ENCODE measurements around the gene GARNL3. TPM values are rescaled to one million over a fixed set of nuclear protein-coding genes. Genes with fewer than 3 reads are reported as not detected.
A peak's percentile ranks its signal among the peaks of the same experiment; 100 is the strongest.

GARNL3 gene
- total RNA-seq, 8 experiments from 2014 or later: 1.0 to 21.8 (median 15.9) TPM

- in situ Hi-C loops (cut with MboI; ENCODE audit: low pct_unique_long_range_greater_than_20kb in 2 of 9, low sequenced_read_pairs in 9 of 9, unreplicated experiment in 9 of 9): loop anchor here in 4 of 9 experiments (25.0 kb wide), 3 partner anchors 113 to 287 kb away; partner anchors contain the start of gene SLC2A8 (in 1 of the 4)
- H3K4me3 ChIP-seq: peak overlapping the region; percentile 53 to 76 (median 62)
- H3K27ac ChIP-seq: peak overlapping the region in 1 of 2 donors; percentile 71
- WGBS, 10 experiments: no CpG with 5 or more reads among the region's 56 CpGs
- ATAC-seq (replicated peaks in 6 of 8): peak; percentile 27 to 83 (median 55)
- H3K4me1 ChIP-seq (replicated peaks in 1 of 2): peaks cover 3 to 5% of the 10 kb centered on the region in 2 donors
Observed at GRCh38 chr9:127224178-127224882, 40.2 kb upstream of the GARNL3 start.

- Histone ChIP-seq H3K27ac (no peak overlapping the region), H3K4me3 (peak overlapping the region; percentile 53 to 76 (median 62)), H3K4me1 (replicated peaks in 1 of 2) (peaks cover 3 to 5% of the 10 kb centered on the region in 2 donors)
- 0% methylated on average over 4 of the region's 106 CpGs; no CpG with 5 or more reads in 9 of the 10 experiments for WGBS, 10 experiments
- peak; percentile 75 to 88 (median 84) for ATAC-seq (replicated peaks in 6 of 8)
- in situ Hi-C loops (cut with MboI; ENCODE audit: low pct_unique_long_range_greater_than_20kb in 2 of 9, low sequenced_read_pairs in 9 of 9, unreplicated experiment in 9 of 9): loop anchor here in 4 of 9 experiments (25.0 kb wide), 3 partner anchors 112 to 288 kb away; partner anchors contain the start of gene SLC2A8 (in 2 of the 4)
Observed at GRCh38 chr9:127224883-127225739, 39.5 kb upstream of the GARNL3 start.

GRCh38 chr9:127225801-127226625, 38.6 kb upstream of the GARNL3 start:
- in situ Hi-C loops (cut with MboI; ENCODE audit: low pct_unique_long_range_greater_than_20kb in 2 of 9, low sequenced_read_pairs in 9 of 9, unreplicated experiment in 9 of 9): loop anchor here in 1 of 9 experiments (25.0 kb wide), 1 partner anchor 161 kb away; the partner anchor contains the start of gene SLC2A8
- Histone ChIP-seq H3K4me3 (peak overlapping the region; percentile 53 to 62 (median 62)), H3K27ac (no peak overlapping the region), H3K4me1 (replicated peaks in 1 of 2) (peaks cover 3 to 5% of the 10 kb centered on the region in 2 donors)
- ATAC-seq (replicated peaks in 6 of 8): no peak
- 6 to 71% (median 67%) methylated on average over 3 to 12 of the region's 42 CpGs; no CpG with 5 or more reads in 3 of the 10 experiments for WGBS, 10 experiments

- no peak for ATAC-seq (replicated peaks in 6 of 8)
- WGBS, 10 experiments: 56 to 100% (median 85%) methylated on average over 1 to 4 of the region's 4 CpGs; no CpG with 5 or more reads in 1 of the 10 experiments
- in situ Hi-C loops (cut with MboI; ENCODE audit: low pct_unique_long_range_greater_than_20kb in 2 of 9, low sequenced_read_pairs in 9 of 9, unreplicated experiment in 9 of 9): loop anchor here in 1 of 9 experiments (25.0 kb wide), 1 partner anchor 157 kb away; the partner anchor contains the start of gene SLC2A8
Observed at GRCh38 chr9:127229691-127230417, 34.7 kb upstream of the GARNL3 start.

GRCh38 chr9:127231666-127232065, 32.9 kb upstream of the GARNL3 start:
- no peak for ATAC-seq (replicated peaks in 6 of 8)
- in situ Hi-C loops (cut with MboI; ENCODE audit: low pct_unique_long_range_greater_than_20kb in 2 of 9, low sequenced_read_pairs in 9 of 9, unreplicated experiment in 9 of 9): loop anchor here in 1 of 9 experiments (25.0 kb wide), 1 partner anchor 156 kb away; the partner anchor contains the start of gene SLC2A8
- H3K27ac ChIP-seq: no peak overlapping the region
- H3K4me1 ChIP-seq (replicated peaks in 1 of 2): peaks cover 0 to 10% of the 10 kb centered on the region in 2 donors
- no peak overlapping the region for H3K4me3 ChIP-seq
- 65 to 100% (median 87%) methylated on average over 2 to 3 of the region's 3 CpGs; no CpG with 5 or more reads in 2 of the 10 experiments for WGBS, 10 experiments

More at GRCh38 chr9:127229691-127230417, 34.7 kb upstream of the GARNL3 start:
- H3K4me3 ChIP-seq: no peak overlapping the region
- H3K27ac ChIP-seq: no peak overlapping the region
- peaks cover 5 to 13% of the 10 kb centered on the region in 2 donors for H3K4me1 ChIP-seq (replicated peaks in 1 of 2)

- Histone ChIP-seq H3K4me3 (no peak overlapping the region), H3K27ac (no peak overlapping the region), H3K4me1 (replicated peaks in 1 of 2) (peaks cover 0 to 10% of the 10 kb centered on the region in 2 donors)
- WGBS, 10 experiments: 13 to 100% (median 83%) methylated on average over 1 to 4 of the region's 4 CpGs; no CpG with 5 or more reads in 1 of the 10 experiments
- ATAC-seq (replicated peaks in 6 of 8): peak in 3 of 8 experiments; percentile 52 to 63 (median 59)
- in situ Hi-C loops (cut with MboI; ENCODE audit: low pct_unique_long_range_greater_than_20kb in 2 of 9, low sequenced_read_pairs in 9 of 9, unreplicated experiment in 9 of 9): loop anchor here in 1 of 9 experiments (25.0 kb wide), 1 partner anchor 154 kb away; the partner anchor contains the start of gene SLC2A8
Observed at GRCh38 chr9:127232833-127233549, 31.6 kb upstream of the GARNL3 start.

- H3K4me3 ChIP-seq: no peak overlapping the region
- in situ Hi-C loops (cut with MboI; ENCODE audit: low pct_unique_long_range_greater_than_20kb in 2 of 9, low sequenced_read_pairs in 9 of 9, unreplicated experiment in 9 of 9): loop anchor here in 1 of 9 experiments (25.0 kb wide), 1 partner anchor 154 kb away; the partner anchor contains the start of gene SLC2A8
- WGBS, 10 experiments: 10 to 100% (median 80%) methylated on average over 2 to 4 of the region's 4 CpGs
- H3K4me1 ChIP-seq (replicated peaks in 1 of 2): peaks cover 0 to 10% of the 10 kb centered on the region in 2 donors
- peak in 3 of 8 experiments; percentile 68 to 77 (median 71) for ATAC-seq (replicated peaks in 6 of 8)
- H3K27ac ChIP-seq: no peak overlapping the region
Observed at GRCh38 chr9:127233550-127233949, 31.0 kb upstream of the GARNL3 start.

- no peak overlapping the region for H3K27ac ChIP-seq
- H3K4me3 ChIP-seq: no peak overlapping the region
- peaks cover 0 to 10% of the 10 kb centered on the region in 2 donors for H3K4me1 ChIP-seq (replicated peaks in 1 of 2)
- in situ Hi-C loops (cut with MboI; ENCODE audit: low pct_unique_long_range_greater_than_20kb in 2 of 9, low sequenced_read_pairs in 9 of 9, unreplicated experiment in 9 of 9): loop anchor here in 1 of 9 experiments (25.0 kb wide), 1 partner anchor 153 kb away; the partner anchor contains the start of gene SLC2A8
- WGBS, 10 experiments: 0 to 100% (median 89%) methylated on average over 1 of the region's 1 CpG; no CpG with 5 or more reads in 1 of the 10 experiments
- ATAC-seq (replicated peaks in 6 of 8): no peak
Observed at GRCh38 chr9:127233989-127234388, 30.6 kb upstream of the GARNL3 start.

- Histone ChIP-seq H3K4me1 (replicated peaks in 1 of 2) (peaks cover 0 to 12% of the 10 kb centered on the region in 2 donors), H3K27ac (no peak overlapping the region), H3K4me3 (no peak overlapping the region)
- ATAC-seq (replicated peaks in 6 of 8): no peak
- in situ Hi-C loops (cut with MboI; ENCODE audit: low pct_unique_long_range_greater_than_20kb in 2 of 9, low sequenced_read_pairs in 9 of 9, unreplicated experiment in 9 of 9): loop anchor here in 1 of 9 experiments (25.0 kb wide), 1 partner anchor 150 kb away; the partner anchor contains the start of gene SLC2A8
- WGBS, 10 experiments: 50 to 97% (median 81%) methylated on average over 1 to 4 of the region's 4 CpGs; no CpG with 5 or more reads in 5 of the 10 experiments
Observed at GRCh38 chr9:127237801-127238200, 26.8 kb upstream of the GARNL3 start.

GRCh38 chr9:127241354-127241753, 23.2 kb upstream of the GARNL3 start:
- ATAC-seq (replicated peaks in 6 of 8): no peak
- Histone ChIP-seq H3K27ac (no peak overlapping the region), H3K4me1 (replicated peaks in 1 of 2) (peaks cover 3 to 9% of the 10 kb centered on the region in 2 donors), H3K4me3 (no peak overlapping the region)
- 83 to 100% (median 100%) methylated on average over 1 to 2 of the region's 2 CpGs; no CpG with 5 or more reads in 4 of the 10 experiments for WGBS, 10 experiments
- in situ Hi-C loops (cut with MboI; ENCODE audit: low pct_unique_long_range_greater_than_20kb in 2 of 9, low sequenced_read_pairs in 9 of 9, unreplicated experiment in 9 of 9): loop anchor here in 1 of 9 experiments (25.0 kb wide), 1 partner anchor 146 kb away; the partner anchor contains the start of gene SLC2A8
